Measurements from ENCODE around the gene HOXD3. TPM values are rescaled to one million over a fixed set of nuclear protein-coding genes. Genes with fewer than 3 reads are reported as not detected.

HOXD3 gene
- total and polyA plus RNA-seq, 2 of the 8 experiments (the other 6 are each of a cell fraction or from before 2014, with no cell fraction given): not detected

DNA sequence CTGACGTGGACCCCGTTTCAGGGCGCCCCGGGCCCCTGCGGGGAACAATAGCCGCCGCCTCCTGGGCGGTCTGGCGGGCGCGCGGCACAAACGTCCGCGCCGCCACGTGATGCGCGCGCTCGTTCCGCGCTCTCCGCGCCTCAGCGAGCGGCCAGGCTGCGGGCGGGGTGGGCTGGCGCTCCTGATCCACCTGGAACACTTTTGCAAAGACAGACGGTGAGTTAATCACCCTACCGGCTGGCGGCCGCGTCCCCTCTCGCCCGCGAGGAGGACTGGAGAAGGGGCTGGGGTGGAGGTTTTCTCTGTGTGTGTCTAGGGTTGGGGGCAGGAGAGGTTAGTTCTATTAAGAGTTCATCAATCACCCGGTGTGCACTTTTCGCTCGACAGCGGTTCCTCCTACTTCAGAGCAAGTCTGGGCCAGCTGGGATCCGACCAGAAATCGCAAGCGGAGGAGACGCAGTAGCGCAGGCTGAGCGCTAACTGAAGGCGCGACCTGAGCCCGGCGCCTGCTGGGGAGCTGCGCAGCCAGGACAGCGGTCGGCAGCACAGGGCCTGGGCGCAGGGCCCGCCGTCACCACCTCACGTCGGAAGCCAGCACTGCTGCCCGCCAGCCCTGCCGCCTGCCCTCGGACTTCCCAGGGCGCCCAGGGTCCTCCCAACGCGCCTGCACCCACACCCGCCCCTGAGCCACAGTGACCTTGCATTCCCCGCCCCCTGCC lies 21.1 kb downstream of the HOXD3 start:
- FAIRE-seq (no peak), DNase-seq (ENCODE audit: low read depth in 1 of 2, low spot score in 2 of 2) (peak in 1 of 2 experiments; percentile 74)
- no peak overlapping the region for H3K18ac ChIP-seq (ENCODE audit: extremely low read depth, low read length)
- H3K27me3 ChIP-seq (replicated peaks in 1 of 4; ENCODE audit: control insufficient read depth in 3 of 4, extremely low read depth in 1 of 4, insufficient read depth in 3 of 4, low read length in 3 of 4): peaks cover 92 to 99% (median 97%) of the 10 kb centered on the region in 4 experiments
- H3K4me3 ChIP-seq (ENCODE audit: extremely low read depth in 1 of 4, insufficient read depth in 2 of 4, low read depth in 3 of 4, low read length in 4 of 4): peak overlapping the region; percentile 24 to 56 (median 34); a peak in 6 of 8 replicates
- peaks cover 8 to 25% of the 10 kb centered on the region in 2 experiments for H4K20me1 ChIP-seq (replicated peaks in 1 of 2; ENCODE audit: control insufficient read depth in 1 of 2, insufficient read depth in 2 of 2, low read length in 2 of 2)
- no peak overlapping the region for H2BK20ac ChIP-seq (ENCODE audit: low read length)
- CTCF ChIA-PET (ENCODE audit: partially characterized antibody): interaction anchor here (0.9 to 7.5 kb wide), 9 partner anchors 9 to 378 kb away, joined by 3 to 60 read pairs (median 7); partner anchors contain the start of gene HOXD1
- no peaks in the 10 kb centered on the region for H3K79me2 ChIP-seq (ENCODE audit: control insufficient read depth in 1 of 2, insufficient read depth in 2 of 2, low read length in 2 of 2)
- POLR2A ChIA-PET (ENCODE audit: partially characterized antibody): interaction anchor here (0.6 to 1.0 kb wide), 3 partner anchors 10 to 1579 kb away, joined by 3 read pairs; partner anchors contain the start of gene HOXD1
- H2AK5ac ChIP-seq (ENCODE audit: low read depth, low read length): no peak overlapping the region
- H3K4me2 ChIP-seq (ENCODE audit: insufficient read depth in 1 of 2, low read depth in 2 of 2, low read length in 2 of 2): peak overlapping the region; percentile 73
- H2BK15ac ChIP-seq (ENCODE audit: low read length): no peak overlapping the region
- H2BK12ac ChIP-seq (ENCODE audit: low read depth, low read length): no peak overlapping the region
- no peaks in the 10 kb centered on the region for H3K9me3 ChIP-seq (ENCODE audit: insufficient read depth in 2 of 2, low read depth in 1 of 2, low read length in 1 of 2)
- H4K8ac ChIP-seq (ENCODE audit: extremely low read depth, insufficient read depth, low read length): no peak overlapping the region
- no peaks in the 10 kb centered on the region for H3K36me3 ChIP-seq (ENCODE audit: control insufficient read depth in 2 of 4, insufficient read depth in 4 of 4, low read length in 3 of 4)
- 2% methylated on average over 60 of the region's 68 CpGs; no CpG with 5 or more reads in 1 of the 2 experiments for WGBS, 2 experiments (ENCODE audit: extremely low coverage in 1 of 2, insufficient coverage in 1 of 2, insufficient read length in 1 of 2, insufficient replicate concordance in 2 of 2, low coverage in 1 of 2, low lambda C conversion rate in 2 of 2, missing lambda C conversion rate in 1 of 2)
- peak overlapping the region; percentile 0; the same call in 1 of the 2 replicates for H2AFZ ChIP-seq (ENCODE audit: low read length)
- H2BK5ac ChIP-seq (ENCODE audit: low read depth, low read length): no peak overlapping the region
- peaks cover 3 to 17% (median 7%) of the 10 kb centered on the region in 4 experiments for H3K4me1 ChIP-seq (replicated peaks in 1 of 4; ENCODE audit: control insufficient read depth in 3 of 4, insufficient read depth in 4 of 4, low read length in 3 of 4)
- no peak overlapping the region for H3K56ac ChIP-seq (replicated peaks; ENCODE audit: insufficient read length, low read depth, low read length)
- no peak overlapping the region for H3K27ac ChIP-seq (ENCODE audit: low read depth, low read length)
- no peak overlapping the region for H3K4ac ChIP-seq (replicated peaks; ENCODE audit: insufficient read length, low read depth, low read length)
- H2BK120ac ChIP-seq (replicated peaks; ENCODE audit: low read depth, low read length): no peak overlapping the region
- H3K23me2 ChIP-seq (ENCODE audit: low read depth, low read length): peaks cover 6% of the 10 kb centered on the region; the same call in 1 of the 2 replicates
- H4K91ac ChIP-seq (replicated peaks; ENCODE audit: insufficient read length, low read length): no peak overlapping the region
- H3K79me1 ChIP-seq (ENCODE audit: low read depth, low read length): no peaks in the 10 kb centered on the region
- H3K23ac ChIP-seq (ENCODE audit: insufficient read length): no peak overlapping the region
- no peak overlapping the region for H3K9ac ChIP-seq (replicated peaks in 1 of 4; ENCODE audit: extremely low read depth in 1 of 4, low read depth in 3 of 4, low read length in 3 of 4)
- H3K14ac ChIP-seq (ENCODE audit: insufficient read length): no peak overlapping the region
- no peak overlapping the region for H4K5ac ChIP-seq (ENCODE audit: insufficient read length, low read depth, low read length)
- TF ChIP-seq, protein P1, sequence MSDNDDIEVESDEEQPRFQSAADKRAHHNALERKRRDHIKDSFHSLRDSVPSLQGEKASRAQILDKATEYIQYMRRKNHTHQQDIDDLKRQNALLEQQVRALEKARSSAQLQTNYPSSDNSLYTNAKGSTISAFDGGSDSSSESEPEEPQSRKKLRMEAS (IDR thresholded peaks at IDR 0.05): peak; percentile 78
- TF ChIP-seq TBP (IDR thresholded peaks at IDR 0.05; ENCODE audit: low read depth, low read length) (no peak), RNF2 (IDR thresholded peaks at IDR 0.05; ENCODE audit: borderline replicate concordance, low read depth, low read length, missing control alignments, poor library complexity, severe bottlenecking) (peak; percentile 46), EGR1 (IDR thresholded peaks at IDR 0.05; ENCODE audit: borderline replicate concordance, low read depth, low read length) (no peak), SIX5 (IDR thresholded peaks at IDR 0.05; ENCODE audit: low read depth, low read length) (no peak), SAP30 (IDR thresholded peaks at IDR 0.05; ENCODE audit: insufficient read depth, insufficient replicate concordance, low read length) (no peak), HDAC6 (IDR thresholded peaks at IDR 0.05; ENCODE audit: low read depth, low read length) (no peak), SRF (IDR thresholded peaks at IDR 0.05; ENCODE audit: low read depth, low read length) (no peak), ZNF274 (IDR thresholded peaks at IDR 0.05; ENCODE audit: borderline replicate concordance, extremely low read depth, low read length) (no peak), KDM5A (IDR thresholded peaks at IDR 0.05; ENCODE audit: low read length) (no peak), CREB1 (IDR thresholded peaks at IDR 0.05) (peak; percentile 31; the same call in 1 of the 2 replicates), NANOG (IDR thresholded peaks at IDR 0.05; ENCODE audit: insufficient read depth, low read depth, low read length, poor library complexity, severe bottlenecking) (no peak)
